ENCODE results near the gene KLHL11. TPM values are rescaled to one million over a fixed set of nuclear protein-coding genes. Genes with fewer than 3 reads are reported as not detected.

The KLHL11 gene
- total and polyA plus RNA-seq, 2 donors: 0.98 to 11.4 TPM

DNA sequence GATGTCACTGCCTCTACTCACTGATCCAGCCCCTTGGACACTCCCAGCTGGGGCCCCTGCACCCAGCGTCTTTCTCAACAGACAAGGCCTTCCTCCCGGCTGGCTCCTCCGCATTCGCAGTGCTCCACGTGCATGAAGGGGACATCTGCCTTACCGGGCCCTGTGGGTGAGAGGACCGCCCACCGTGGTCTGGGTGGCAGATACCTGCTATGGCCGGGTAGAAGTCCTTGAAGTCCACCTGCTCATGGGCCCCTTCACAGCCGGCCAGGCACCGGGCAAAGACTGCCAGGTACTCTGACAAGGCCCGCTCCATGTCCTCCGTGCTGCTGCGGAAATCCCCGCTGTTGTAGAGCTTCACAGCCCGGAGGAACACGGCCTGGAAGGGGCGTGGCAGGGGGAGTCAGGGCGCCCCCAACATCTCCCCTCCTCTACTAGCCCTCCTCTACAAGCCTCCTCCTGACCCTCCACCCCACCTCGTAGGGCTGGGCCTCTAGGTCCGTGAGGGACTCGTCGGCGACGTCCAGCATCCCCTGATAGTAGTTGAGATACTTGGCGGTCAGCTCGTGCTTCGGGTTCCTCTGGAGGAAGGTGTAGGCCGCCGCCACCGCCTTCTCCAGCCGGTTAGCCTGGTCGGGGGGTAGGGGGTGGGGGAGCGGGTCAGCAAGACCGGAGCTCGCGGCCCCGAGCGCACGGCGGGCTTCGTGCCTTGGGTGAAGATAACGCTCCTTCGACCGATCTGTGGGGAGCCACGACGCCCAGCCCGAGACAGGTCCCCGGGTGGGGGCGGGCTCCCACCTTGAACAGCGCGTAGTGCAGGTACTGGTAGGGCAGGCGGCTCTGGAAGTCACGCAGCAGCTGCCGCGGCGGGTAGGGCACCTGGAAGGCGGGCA lies 54.3 kb downstream of the KLHL11 start:
- peaks cover 34 to 62% of the 10 kb centered on the region in 2 donors for H3K27me3 ChIP-seq (ENCODE audit: control insufficient read depth in 2 of 2, insufficient read depth in 1 of 2, low read length in 1 of 2)
- H3K36me3 ChIP-seq (ENCODE audit: control insufficient read depth in 2 of 2, insufficient read depth in 2 of 2, low read length in 1 of 2): no peaks in the 10 kb centered on the region
- H3K4me3 ChIP-seq (ENCODE audit: low read length in 2 of 2): peak overlapping the region; percentile 29 to 78
- DNase-seq (ENCODE audit: low read depth in 6 of 9, low spot score in 9 of 9): no peak
- no peak overlapping the region for H3K27ac ChIP-seq (ENCODE audit: low read depth in 1 of 2, low read length in 1 of 2)
- H3K9me3 ChIP-seq (ENCODE audit: control insufficient read depth in 2 of 2, insufficient read depth in 1 of 2, low read length in 1 of 2): peaks cover 2 to 7% of the 10 kb centered on the region in 2 donors
- WGBS: 39% methylated on average over 58 of the region's 58 CpGs
- H3K4me1 ChIP-seq (ENCODE audit: control insufficient read depth in 2 of 2, insufficient read depth in 2 of 2, low read length in 2 of 2): peaks cover 9 to 14% of the 10 kb centered on the region in 2 donors

DNA sequence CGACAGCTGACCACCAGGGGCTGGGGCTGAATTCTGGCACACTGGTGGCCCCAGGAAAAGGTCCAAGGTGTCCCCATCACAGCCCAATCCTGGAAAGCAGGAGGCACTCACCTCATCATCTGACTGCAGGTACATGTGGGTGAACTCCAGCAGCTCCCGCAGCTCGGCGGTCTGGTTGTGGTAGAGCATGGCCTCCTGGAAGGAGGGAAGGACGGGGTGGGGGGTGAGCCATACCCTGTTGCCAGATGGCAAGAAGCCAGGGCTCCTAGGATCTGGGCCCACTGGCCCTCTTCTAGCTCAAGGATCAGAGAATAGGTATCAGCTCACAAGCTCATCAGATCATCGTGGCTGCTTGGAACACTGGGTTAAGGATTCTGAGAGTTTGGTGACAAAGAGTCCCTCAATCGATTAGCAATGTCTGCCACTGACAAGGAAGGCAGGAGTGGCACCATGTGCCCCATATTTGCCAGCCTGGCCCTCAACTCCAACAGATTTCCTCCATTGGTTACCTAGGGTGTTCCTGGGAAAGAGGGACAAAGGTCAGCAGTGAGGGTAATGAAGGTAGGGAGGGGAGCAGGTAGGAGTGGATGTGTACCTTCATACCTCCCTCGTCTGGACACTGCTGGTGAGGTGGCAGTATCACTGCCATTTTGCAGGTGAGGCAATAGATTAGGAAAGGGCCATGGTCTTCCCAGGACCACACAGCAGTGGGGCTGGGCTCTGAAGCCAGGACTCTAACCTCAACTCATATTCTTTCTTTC lies 58.4 kb downstream of the KLHL11 start:
- H3K27ac ChIP-seq (ENCODE audit: low read depth in 1 of 2, low read length in 1 of 2): no peak overlapping the region
- H3K27me3 ChIP-seq (ENCODE audit: control insufficient read depth in 2 of 2, insufficient read depth in 1 of 2, low read length in 1 of 2): peaks cover 11 to 37% of the 10 kb centered on the region in 2 donors
- H3K4me3 ChIP-seq (ENCODE audit: low read length in 2 of 2): no peak overlapping the region
- H3K4me1 ChIP-seq (ENCODE audit: control insufficient read depth in 2 of 2, insufficient read depth in 2 of 2, low read length in 2 of 2): peaks cover 4 to 10% of the 10 kb centered on the region in 2 donors
- 94% methylated on average over 8 of the region's 8 CpGs for WGBS
- H3K36me3 ChIP-seq (ENCODE audit: control insufficient read depth in 2 of 2, insufficient read depth in 2 of 2, low read length in 1 of 2): no peaks in the 10 kb centered on the region
- no peak for DNase-seq (ENCODE audit: low read depth in 6 of 9, low spot score in 9 of 9)
- peaks cover 0 to 7% of the 10 kb centered on the region in 2 donors for H3K9me3 ChIP-seq (ENCODE audit: control insufficient read depth in 2 of 2, insufficient read depth in 1 of 2, low read length in 1 of 2)

Other genes starting within 250 kb of the KLHL11 start
- 195 TPM for gene KRT17, start 240.8 kb downstream of the KLHL11 start, total RNA-seq
- 2,044 TPM for gene KRT17, start 240.8 kb downstream of the KLHL11 start, polyA plus RNA-seq
- gene EIF1, start 176.5 kb downstream of the KLHL11 start, total RNA-seq: 145 TPM
- gene EIF1, start 176.5 kb downstream of the KLHL11 start, polyA plus RNA-seq: 1,051 TPM
- gene GAST, start 153.1 kb downstream of the KLHL11 start, total RNA-seq: 5.0 TPM
- gene GAST, start 153.1 kb downstream of the KLHL11 start, polyA plus RNA-seq: 77.6 TPM
- gene HAP1, start 130.8 kb downstream of the KLHL11 start, total RNA-seq: 0.33 TPM
- 4.0 TPM for gene HAP1, start 130.8 kb downstream of the KLHL11 start, polyA plus RNA-seq
- 27.0 TPM for gene JUP, start 78.7 kb downstream of the KLHL11 start, total RNA-seq
- 87.6 TPM for gene JUP, start 78.7 kb downstream of the KLHL11 start, polyA plus RNA-seq
- gene P3H4, start 53.5 kb downstream of the KLHL11 start, total RNA-seq: 4.1 TPM
- gene P3H4, start 53.5 kb downstream of the KLHL11 start, polyA plus RNA-seq: 4.8 TPM
- 9.1 TPM for gene FKBP10, start 52.4 kb downstream of the KLHL11 start, total RNA-seq
- 9.6 TPM for gene FKBP10, start 52.4 kb downstream of the KLHL11 start, polyA plus RNA-seq
- gene NT5C3B, start 29.2 kb downstream of the KLHL11 start, total RNA-seq: 29.9 TPM
- gene NT5C3B, start 29.2 kb downstream of the KLHL11 start, polyA plus RNA-seq: 57.3 TPM
- gene KLHL10, start 27.6 kb downstream of the KLHL11 start, total RNA-seq: not detected
- gene KLHL10, start 27.6 kb downstream of the KLHL11 start, polyA plus RNA-seq: 0.14 TPM
- gene ACLY, start 53.5 kb upstream of the KLHL11 start, total RNA-seq: 42.7 TPM
- gene ACLY, start 53.5 kb upstream of the KLHL11 start, polyA plus RNA-seq: 26.6 TPM
- 0.61 TPM for gene ODAD4, start 65.2 kb upstream of the KLHL11 start, total RNA-seq
- gene ODAD4, start 65.2 kb upstream of the KLHL11 start, polyA plus RNA-seq: 1.4 TPM
- 35.9 TPM for gene CNP, start 101.4 kb upstream of the KLHL11 start, total RNA-seq
- 46.0 TPM for gene CNP, start 101.4 kb upstream of the KLHL11 start, polyA plus RNA-seq
- gene DNAJC7, start 152.0 kb upstream of the KLHL11 start, total RNA-seq: 99.1 TPM
- 95.7 TPM for gene DNAJC7, start 152.0 kb upstream of the KLHL11 start, polyA plus RNA-seq
- 24.1 TPM for gene NKIRAS2, start 154.7 kb upstream of the KLHL11 start, total RNA-seq
- 22.0 TPM for gene NKIRAS2, start 154.7 kb upstream of the KLHL11 start, polyA plus RNA-seq
- 0.71 TPM for gene C17orf113, start 185.2 kb upstream of the KLHL11 start, total RNA-seq
- gene C17orf113, start 185.2 kb upstream of the KLHL11 start, polyA plus RNA-seq: 0.84 TPM
- gene ZNF385C, start 233.1 kb upstream of the KLHL11 start, total RNA-seq: 0.66 TPM
- gene ZNF385C, start 233.1 kb upstream of the KLHL11 start, polyA plus RNA-seq: 1.1 TPM
- 23.8 TPM for gene DHX58, start 247.3 kb upstream of the KLHL11 start, total RNA-seq
- 42.1 TPM for gene DHX58, start 247.3 kb upstream of the KLHL11 start, polyA plus RNA-seq

Measured in thymus (tissue), 11 donors.